Kidney capillary endothelial cell (primary cell): ENCODE results near the gene PSMA7.
A peak's percentile ranks its signal among the peaks of the same experiment; 100 is the strongest.
"Not testable (repeated sequence)": the region's sequence is repeated elsewhere in the genome, so short reads cannot be mapped to it uniquely, and the experiment has no call there.

Source experiments
- DNase-seq: peaks from one replicate; pipeline ENCODE4 v3.0.0-alpha.2; 2018; ENCODE audit warnings: low spot score

PSMA7 gene

GRCh38 chr20:62155428-62156253 lies 12.4 kb upstream of the PSMA7 start:
- DNase-seq: no peak

GRCh38 chr20:62151835-62152364 lies 8.7 kb upstream of the PSMA7 start:
- no peak for DNase-seq

- no peak for DNase-seq
Observed at GRCh38 chr20:62151225-62151624, 8.0 kb upstream of the PSMA7 start.

- no peak for DNase-seq
Observed at GRCh38 chr20:62150310-62150575, 7.0 kb upstream of the PSMA7 start.

- no peak for DNase-seq
Observed at GRCh38 chr20:62149532-62150309, 6.5 kb upstream of the PSMA7 start.

GRCh38 chr20:62148908-62149314 lies 5.7 kb upstream of the PSMA7 start:
- DNase-seq: no peak

GRCh38 chr20:62148383-62148782 lies 5.2 kb upstream of the PSMA7 start:
- DNase-seq: not testable (repeated sequence)

- DNase-seq: no peak
Observed at GRCh38 chr20:62147528-62147927, 4.3 kb upstream of the PSMA7 start.

GRCh38 chr20:62147125-62147524 lies 3.9 kb upstream of the PSMA7 start:
- no peak for DNase-seq

- DNase-seq: no peak
Observed at GRCh38 chr20:62146019-62146755, 3.0 kb upstream of the PSMA7 start.

GRCh38 chr20:62145688-62146018 lies 2.5 kb upstream of the PSMA7 start:
- no peak for DNase-seq

GRCh38 chr20:62143957-62144825 lies 997 bp upstream of the PSMA7 start:
- DNase-seq: peak; percentile 49

- DNase-seq: no peak
Observed at GRCh38 chr20:62142252-62143080, 728 bp downstream of the PSMA7 start.

- no peak for DNase-seq
Observed at GRCh38 chr20:62141397-62142251, 1.6 kb downstream of the PSMA7 start.

- DNase-seq: no peak
Observed at GRCh38 chr20:62141043-62141396, 2.2 kb downstream of the PSMA7 start.

GRCh38 chr20:62139636-62140035 lies 3.6 kb downstream of the PSMA7 start:
- no peak for DNase-seq

GRCh38 chr20:62138912-62139311 lies 4.3 kb downstream of the PSMA7 start:
- DNase-seq: no peak

- DNase-seq: no peak
Observed at GRCh38 chr20:62138204-62138543, 5.0 kb downstream of the PSMA7 start.

- DNase-seq: no peak
Observed at GRCh38 chr20:62137478-62138203, 5.6 kb downstream of the PSMA7 start.

GRCh38 chr20:62137092-62137384 lies 6.2 kb downstream of the PSMA7 start:
- DNase-seq: no peak
